ENCODE measurements around the gene C11orf65. TPM values are rescaled to one million over a fixed set of nuclear protein-coding genes. Genes with fewer than 3 reads are reported as not detected.

Gene C11orf65
- total RNA-seq, 1 experiment from 2014 or later = 0.62 TPM

GRCh38 chr11:108512708-108513107 lies 45.4 kb upstream of the C11orf65 start:
- Histone ChIP-seq H3K36me3 (ENCODE audit: low read depth, low read length) (peaks cover 39% of the 10 kb centered on the region), H3K27me3 (ENCODE audit: low read length) (no peaks in the 10 kb centered on the region), H3K9me3 (ENCODE audit: low read length) (no peaks in the 10 kb centered on the region), H3K79me2 (ENCODE audit: low read length) (no peaks in the 10 kb centered on the region), H3K27ac (ENCODE audit: low read length) (no peak overlapping the region), H3K4me1 (ENCODE audit: insufficient read depth, low read length) (no peaks in the 10 kb centered on the region), H3K9ac (ENCODE audit: low read length) (no peak overlapping the region), H3K9me2 (replicated peaks; ENCODE audit: low read length) (no peaks in the 10 kb centered on the region), H2AFZ (ENCODE audit: low read length) (no peak overlapping the region), H3F3A (ENCODE audit: low read length, unreplicated experiment) (no peaks in the 10 kb centered on the region), H3K4me2 (ENCODE audit: low read length) (no peak overlapping the region), H4K20me1 (ENCODE audit: low read length) (no peaks in the 10 kb centered on the region), H3K4me3 (ENCODE audit: low read length) (no peak overlapping the region)
- POLR2A ChIA-PET (ENCODE audit: unreplicated experiment) = no interaction called here
- TF ChIP-seq EZH2phosphoT487 (IDR thresholded peaks at IDR 0.05; ENCODE audit: borderline replicate concordance, low read length) = no peak
- DNase-seq = no peak
- CTCF ChIA-PET = no interaction called here
- intact Hi-C loops (cut with micrococcal nuclease) = no loop called here
- ATAC-seq = no peak
- BruUV-seq (replicated peaks) = no TSS peak

- no peaks in the 10 kb centered on the region for H3K9me2 ChIP-seq (replicated peaks; ENCODE audit: low read length)
- H3K36me3 ChIP-seq (ENCODE audit: low read depth, low read length) = peaks cover 39% of the 10 kb centered on the region
- H3K27me3 ChIP-seq (ENCODE audit: low read length) = no peaks in the 10 kb centered on the region
- no TSS peak for BruUV-seq (replicated peaks)
- no peaks in the 10 kb centered on the region for H4K20me1 ChIP-seq (ENCODE audit: low read length)
- no peak overlapping the region for H3K4me3 ChIP-seq (ENCODE audit: low read length)
- intact Hi-C loops (cut with micrococcal nuclease) = no loop called here
- no peak overlapping the region for H3K9ac ChIP-seq (ENCODE audit: low read length)
- H3K4me2 ChIP-seq (ENCODE audit: low read length) = no peak overlapping the region
- H3K27ac ChIP-seq (ENCODE audit: low read length) = no peak overlapping the region
- no peaks in the 10 kb centered on the region for H3F3A ChIP-seq (ENCODE audit: low read length, unreplicated experiment)
- no peaks in the 10 kb centered on the region for H3K4me1 ChIP-seq (ENCODE audit: insufficient read depth, low read length)
- H3K79me2 ChIP-seq (ENCODE audit: low read length) = no peaks in the 10 kb centered on the region
- no peak for TF ChIP-seq EZH2 (IDR thresholded peaks at IDR 0.05; ENCODE audit: low read length, unreplicated experiment)
- no peak for TF ChIP-seq EZH2phosphoT487 (IDR thresholded peaks at IDR 0.05; ENCODE audit: borderline replicate concordance, low read length)
- TF ChIP-seq CTCF (conservative IDR thresholded peaks at IDR 0.05; ENCODE audit: low read depth, low read length) = no peak
- H3K9me3 ChIP-seq (ENCODE audit: low read length) = no peaks in the 10 kb centered on the region
- ATAC-seq = no peak
- peak; percentile 26 for DNase-seq
- POLR2A ChIA-PET (ENCODE audit: unreplicated experiment) = no interaction called here
- CTCF ChIA-PET = no interaction called here
- H2AFZ ChIP-seq (ENCODE audit: low read length) = no peak overlapping the region
Observed at GRCh38 chr11:108511851-108512474, 44.6 kb upstream of the C11orf65 start.

- no peaks in the 10 kb centered on the region for H3K27me3 ChIP-seq (ENCODE audit: low read length)
- CTCF ChIA-PET = no interaction called here
- H3K4me2 ChIP-seq (ENCODE audit: low read length) = no peak overlapping the region
- no peaks in the 10 kb centered on the region for H3F3A ChIP-seq (ENCODE audit: low read length, unreplicated experiment)
- no peak overlapping the region for H3K9ac ChIP-seq (ENCODE audit: low read length)
- no peak overlapping the region for H2AFZ ChIP-seq (ENCODE audit: low read length)
- BruUV-seq (replicated peaks) = no TSS peak
- H3K9me2 ChIP-seq (replicated peaks; ENCODE audit: low read length) = no peaks in the 10 kb centered on the region
- H3K79me2 ChIP-seq (ENCODE audit: low read length) = no peaks in the 10 kb centered on the region
- H3K4me1 ChIP-seq (ENCODE audit: insufficient read depth, low read length) = no peaks in the 10 kb centered on the region
- no peak overlapping the region for H3K4me3 ChIP-seq (ENCODE audit: low read length)
- DNase-seq (no peak), ATAC-seq (peak; percentile 18; the same call in 1 of the 2 replicates)
- no peak for TF ChIP-seq CTCF (conservative IDR thresholded peaks at IDR 0.05; ENCODE audit: low read depth, low read length)
- TF ChIP-seq EZH2phosphoT487 (IDR thresholded peaks at IDR 0.05; ENCODE audit: borderline replicate concordance, low read length) = no peak
- TF ChIP-seq EZH2 (IDR thresholded peaks at IDR 0.05; ENCODE audit: low read length, unreplicated experiment) = no peak
- no peaks in the 10 kb centered on the region for H4K20me1 ChIP-seq (ENCODE audit: low read length)
- H3K36me3 ChIP-seq (ENCODE audit: low read depth, low read length) = peaks cover 31% of the 10 kb centered on the region
- intact Hi-C loops (cut with micrococcal nuclease) = no loop called here
- H3K9me3 ChIP-seq (ENCODE audit: low read length) = no peaks in the 10 kb centered on the region
- H3K27ac ChIP-seq (ENCODE audit: low read length) = no peak overlapping the region
- POLR2A ChIA-PET (ENCODE audit: unreplicated experiment) = no interaction called here
Observed at GRCh38 chr11:108508653-108509593, 41.6 kb upstream of the C11orf65 start.

Data from PC-3 (cell line).